ENCODE measurements around the gene KRTAP10-5.
"Not testable (repeated sequence)": the region's sequence is repeated elsewhere in the genome, so short reads cannot be mapped to it uniquely, and the experiment has no call there.

Gene KRTAP10-5

DNA sequence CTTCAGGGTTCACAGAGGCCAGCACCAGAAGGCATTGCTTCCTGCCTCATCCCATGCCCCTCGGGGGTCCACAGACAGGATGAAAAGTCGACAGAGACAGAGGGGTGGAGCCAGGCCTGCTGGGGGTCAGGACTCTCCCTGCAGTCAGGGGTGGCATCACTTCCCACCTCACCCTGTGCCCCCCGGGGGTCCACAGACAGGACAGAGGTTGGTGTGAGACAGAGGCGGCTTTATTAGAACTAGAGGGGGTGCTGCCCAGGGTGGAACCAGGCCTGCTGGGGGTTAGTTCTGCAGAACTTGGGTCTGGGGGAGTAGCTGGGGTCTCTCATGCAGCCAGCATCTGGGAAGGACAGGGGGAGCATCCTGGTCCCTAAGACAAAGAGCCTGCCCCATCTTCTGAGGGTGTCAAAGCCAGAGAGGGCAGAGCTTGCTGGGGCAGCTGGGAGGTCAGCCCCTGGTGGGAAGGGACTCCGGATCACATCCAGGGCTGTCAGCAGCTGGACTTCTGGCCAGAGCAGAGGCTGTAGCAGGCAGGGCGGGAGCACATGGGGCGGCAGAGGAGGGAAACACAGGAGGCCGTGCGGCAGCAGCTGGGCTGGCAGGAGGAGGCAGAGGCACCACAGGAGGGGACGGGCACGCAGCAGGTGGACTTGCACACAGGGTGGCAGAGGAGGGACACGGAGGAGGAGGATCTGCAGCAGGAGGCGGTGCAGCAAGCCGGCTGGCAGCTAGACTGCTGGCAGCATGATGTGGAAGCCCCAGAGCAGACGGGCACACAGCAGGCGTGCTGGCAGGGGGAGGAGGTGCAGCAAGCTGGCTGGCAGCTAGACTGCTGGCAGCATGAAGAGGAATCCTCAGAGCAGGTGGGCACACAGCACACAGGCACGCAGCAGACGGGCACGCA, 10.7 kb upstream of the KRTAP10-5 start:
- not testable (repeated sequence) for DNase-seq (ENCODE audit: low read depth in 2 of 2)

DNA sequence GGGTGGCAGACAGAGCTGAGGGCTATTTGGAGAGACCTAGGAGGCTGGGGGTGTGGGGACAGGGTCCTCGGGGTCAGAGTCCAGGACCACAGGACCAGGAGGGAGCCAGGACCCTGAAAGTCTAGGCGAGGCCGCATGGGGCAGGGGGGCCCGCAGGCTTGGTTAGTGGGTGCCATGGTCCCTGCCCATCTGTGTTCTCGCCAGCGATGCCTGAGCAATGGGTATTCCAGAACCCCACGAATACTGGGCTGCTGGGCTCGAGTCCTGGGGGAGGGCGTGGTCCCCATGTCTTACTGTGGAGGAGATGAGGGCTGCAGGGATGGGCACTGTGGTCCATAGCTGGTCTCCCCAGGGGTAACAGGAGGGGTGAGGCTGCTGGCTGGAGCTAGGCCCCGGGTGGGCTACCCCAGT, 9.9 kb upstream of the KRTAP10-5 start:
- DNase-seq (ENCODE audit: low read depth in 2 of 2): no peak

DNA sequence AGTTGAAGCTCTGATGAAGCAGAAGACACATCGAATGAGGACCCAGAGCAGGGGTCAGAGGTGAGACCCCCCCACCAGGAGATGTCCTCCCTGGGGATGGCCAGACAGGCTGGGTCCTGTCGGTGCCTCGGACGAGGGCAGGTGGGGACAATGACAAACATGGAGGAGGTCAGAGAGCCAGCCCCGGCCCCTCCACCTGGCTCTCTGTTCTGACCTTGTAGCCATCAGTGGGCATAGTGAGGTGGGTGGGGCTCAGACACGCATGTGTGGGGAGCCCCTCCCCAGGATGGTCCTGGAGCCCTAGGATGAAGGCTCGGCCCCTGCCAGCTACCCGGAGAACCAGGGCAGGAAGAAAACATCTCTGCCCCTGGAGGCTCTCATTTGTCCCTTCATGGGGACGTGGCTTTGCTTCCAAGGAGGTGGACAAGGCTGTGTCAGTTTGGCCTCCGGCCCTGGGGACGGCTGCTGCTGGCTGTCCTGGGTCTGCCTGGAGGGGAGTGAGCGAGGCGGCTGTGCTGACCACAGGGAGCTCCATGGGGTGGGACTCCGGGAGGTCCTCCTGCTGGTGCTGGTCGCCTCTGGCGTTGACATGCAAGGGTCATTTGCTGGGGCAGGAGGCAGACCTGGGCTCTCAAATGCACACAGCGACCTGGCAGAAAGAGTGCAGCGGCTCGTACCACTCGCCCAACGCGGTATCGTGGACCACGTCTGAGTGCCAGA, 9.3 kb upstream of the KRTAP10-5 start:
- DNase-seq (ENCODE audit: low read depth in 2 of 2): no peak

DNA sequence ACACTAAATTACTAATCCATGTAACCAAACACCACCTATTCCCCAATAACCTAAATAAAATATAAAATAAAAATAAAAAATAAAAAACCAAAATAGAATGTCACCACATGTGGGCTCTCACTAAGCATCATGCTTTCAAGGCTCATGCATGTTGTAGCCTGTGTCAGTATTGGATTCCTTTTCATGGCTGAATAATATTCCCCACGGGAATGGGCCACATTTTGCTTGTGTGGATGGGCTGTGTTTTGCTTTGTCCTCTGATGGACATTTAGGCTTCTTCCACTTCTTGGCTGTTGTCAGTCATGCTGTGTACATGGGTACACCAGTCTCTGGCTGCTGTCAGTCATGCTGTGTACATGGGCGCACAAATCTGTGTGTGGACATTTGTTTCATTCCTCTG, 8.7 kb upstream of the KRTAP10-5 start:
- DNase-seq (ENCODE audit: low read depth in 2 of 2): no peak

DNA sequence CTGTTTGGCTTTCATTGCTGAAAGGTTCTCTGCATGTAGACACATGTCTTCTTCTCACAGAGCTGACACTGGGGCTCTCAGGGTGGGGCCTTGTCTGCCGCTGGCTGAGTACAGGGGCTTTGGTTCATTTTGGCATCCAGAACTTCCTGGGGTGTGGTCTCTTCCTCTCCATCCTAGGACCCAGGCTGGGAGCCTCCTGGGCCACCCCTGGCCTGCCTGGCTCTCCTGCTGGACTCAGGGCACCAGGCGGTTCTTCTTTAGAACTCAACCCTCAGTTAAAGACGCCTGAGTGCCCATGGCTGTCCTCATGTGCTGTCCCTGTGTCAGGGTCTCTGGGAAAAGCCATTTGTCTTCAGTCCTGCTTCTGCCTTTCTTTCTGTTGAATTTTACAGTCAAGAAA, 5.5 kb upstream of the KRTAP10-5 start:
- no peak for DNase-seq (ENCODE audit: low read depth in 2 of 2)

DNA sequence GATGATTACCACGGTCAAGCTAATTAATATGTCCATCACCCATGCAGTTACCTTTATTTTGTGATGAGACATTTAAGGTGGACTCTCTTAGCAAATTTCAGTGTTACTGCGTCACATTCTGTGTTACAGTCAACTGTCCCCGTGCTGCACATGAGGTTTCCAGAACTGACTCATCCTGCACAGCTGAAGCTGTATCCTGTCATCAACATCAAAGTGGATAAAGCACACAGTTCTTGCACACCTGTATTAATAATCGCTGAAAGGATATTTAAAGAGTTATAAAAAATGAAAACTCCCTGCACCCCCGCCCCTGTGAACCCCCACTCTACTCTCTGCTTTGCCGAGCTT, 3.4 kb upstream of the KRTAP10-5 start:
- DNase-seq (ENCODE audit: low read depth in 2 of 2): no peak

DNA sequence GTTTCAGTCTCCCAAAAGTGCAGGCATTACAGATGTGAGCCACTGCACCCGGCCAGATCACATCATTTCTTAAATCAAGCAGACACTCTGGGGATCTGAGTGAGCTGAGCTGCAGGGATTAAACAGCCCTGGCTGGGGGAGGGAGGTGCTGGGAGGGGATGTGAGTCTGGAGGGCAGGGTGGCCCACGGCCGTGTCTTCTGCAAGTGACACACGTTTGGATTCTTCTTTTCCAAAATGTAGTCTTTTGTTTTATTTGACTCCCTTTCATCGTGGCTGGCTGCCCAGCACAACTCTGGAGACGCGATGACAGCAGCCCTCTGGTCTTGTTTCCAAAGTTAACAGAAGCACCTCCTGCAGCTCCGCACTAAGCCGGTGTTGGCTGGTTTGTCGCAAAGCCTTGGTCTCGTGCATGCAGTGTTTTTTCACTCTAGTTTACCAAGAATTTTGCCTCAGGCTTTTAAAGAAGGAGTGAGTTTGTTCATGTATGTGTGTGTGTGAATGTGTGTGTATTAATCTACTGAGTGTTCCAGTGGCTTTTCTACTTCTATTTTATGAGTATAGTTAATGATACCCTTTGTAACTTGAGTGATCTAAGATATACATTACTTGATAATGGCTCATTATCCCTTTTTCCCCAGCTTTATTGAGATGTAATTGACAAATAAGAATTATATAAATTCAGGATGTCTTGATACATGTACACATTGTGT, 2.8 kb upstream of the KRTAP10-5 start:
- no peak for DNase-seq (ENCODE audit: low read depth in 2 of 2)

DNA sequence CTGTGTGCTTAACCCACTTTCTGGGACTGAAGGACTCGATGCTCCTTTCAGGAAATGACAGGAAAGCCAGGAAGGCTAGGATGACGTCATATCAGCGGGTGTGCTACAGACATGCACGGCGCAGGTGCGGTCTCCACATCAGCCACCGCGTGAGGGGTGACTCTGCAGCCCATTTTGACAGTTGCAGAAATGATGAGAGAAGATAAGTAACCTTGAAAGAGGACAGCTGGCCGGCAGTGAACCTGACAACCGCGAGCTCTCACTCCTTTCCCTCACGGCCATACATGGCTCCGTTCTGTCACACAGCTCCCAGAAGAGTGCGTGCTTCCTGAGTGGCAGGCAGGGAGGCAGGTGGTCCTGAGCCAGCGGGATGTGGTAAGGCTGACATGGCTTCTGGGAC, 1.7 kb upstream of the KRTAP10-5 start:
- DNase-seq (ENCODE audit: low read depth in 2 of 2): no peak

DNA sequence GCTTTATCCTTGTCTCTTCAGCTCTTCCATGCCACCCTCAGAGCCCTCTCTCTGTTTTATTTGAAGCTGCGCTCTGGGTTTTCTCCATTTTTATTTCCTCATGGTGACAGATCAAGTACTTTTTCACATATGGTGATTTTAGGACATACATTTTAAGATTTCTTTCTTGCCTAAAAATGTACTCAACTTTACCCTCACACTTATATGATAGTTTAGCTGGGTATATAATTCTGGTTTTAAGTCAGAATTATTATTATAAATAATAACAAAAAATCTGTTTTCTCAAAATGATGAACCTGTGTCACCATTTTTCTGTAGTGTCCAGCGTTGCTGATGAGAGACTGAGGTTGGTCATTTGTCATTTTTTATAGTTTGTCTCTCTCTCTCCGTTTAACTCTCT, 754 bp upstream of the KRTAP10-5 start:
- no peak for DNase-seq (ENCODE audit: low read depth in 2 of 2)

DNA sequence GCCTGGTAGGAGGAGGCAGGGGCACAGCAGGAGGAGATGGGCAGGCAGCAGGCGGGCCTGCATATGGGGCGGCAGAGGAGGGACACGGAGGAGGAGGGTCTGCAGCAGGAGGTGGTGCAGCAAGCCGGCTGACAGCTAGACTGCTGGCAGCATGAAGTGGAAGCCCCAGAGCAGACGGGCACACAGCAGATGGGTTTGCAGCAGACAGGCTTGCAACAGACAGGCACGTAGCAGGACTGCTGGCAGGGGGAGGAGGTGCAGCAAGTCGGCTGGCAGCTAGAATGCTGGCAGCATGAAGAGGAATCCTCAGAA, 615 bp downstream of the KRTAP10-5 start:
- DNase-seq (ENCODE audit: low read depth in 2 of 2): no peak

DNA sequence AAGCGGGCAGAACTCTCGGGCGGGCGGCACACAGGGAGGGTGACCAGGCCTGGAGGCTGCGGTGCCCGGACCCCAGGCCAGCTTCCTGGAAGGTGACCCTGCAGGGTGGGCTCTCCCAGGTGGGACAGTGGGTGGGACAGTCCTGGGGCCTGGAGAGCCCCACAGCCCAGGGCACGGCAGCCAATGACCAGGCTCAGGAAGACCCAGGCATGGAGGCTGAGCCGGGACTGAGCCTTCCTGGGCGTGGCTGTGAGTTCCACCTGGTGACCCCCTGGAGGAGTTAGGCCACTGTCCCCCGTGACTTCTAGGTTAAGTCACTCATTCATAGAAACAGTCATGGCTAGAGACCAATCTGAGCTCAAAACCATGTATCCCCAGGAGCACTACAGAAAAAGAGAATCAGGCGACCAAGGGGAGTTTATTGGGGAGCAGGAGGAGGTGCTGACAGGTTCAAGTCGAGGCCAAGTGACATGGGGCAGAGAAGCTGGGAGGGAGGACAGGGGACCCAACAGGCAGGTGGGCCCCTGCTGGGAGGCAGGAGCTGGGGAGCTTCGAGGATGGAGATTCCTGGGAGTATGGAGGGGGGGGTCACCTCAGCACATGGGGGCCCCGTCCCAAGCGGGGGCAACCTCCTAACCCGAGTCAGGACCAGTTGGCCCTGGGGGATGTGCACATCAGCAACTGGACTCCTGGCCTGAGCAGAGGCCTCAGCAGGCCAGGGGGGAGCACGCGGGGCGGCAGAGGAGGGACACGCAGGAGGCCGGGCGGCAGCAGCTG, 1.2 kb downstream of the KRTAP10-5 start:
- DNase-seq (ENCODE audit: low read depth in 2 of 2): no peak

DNA sequence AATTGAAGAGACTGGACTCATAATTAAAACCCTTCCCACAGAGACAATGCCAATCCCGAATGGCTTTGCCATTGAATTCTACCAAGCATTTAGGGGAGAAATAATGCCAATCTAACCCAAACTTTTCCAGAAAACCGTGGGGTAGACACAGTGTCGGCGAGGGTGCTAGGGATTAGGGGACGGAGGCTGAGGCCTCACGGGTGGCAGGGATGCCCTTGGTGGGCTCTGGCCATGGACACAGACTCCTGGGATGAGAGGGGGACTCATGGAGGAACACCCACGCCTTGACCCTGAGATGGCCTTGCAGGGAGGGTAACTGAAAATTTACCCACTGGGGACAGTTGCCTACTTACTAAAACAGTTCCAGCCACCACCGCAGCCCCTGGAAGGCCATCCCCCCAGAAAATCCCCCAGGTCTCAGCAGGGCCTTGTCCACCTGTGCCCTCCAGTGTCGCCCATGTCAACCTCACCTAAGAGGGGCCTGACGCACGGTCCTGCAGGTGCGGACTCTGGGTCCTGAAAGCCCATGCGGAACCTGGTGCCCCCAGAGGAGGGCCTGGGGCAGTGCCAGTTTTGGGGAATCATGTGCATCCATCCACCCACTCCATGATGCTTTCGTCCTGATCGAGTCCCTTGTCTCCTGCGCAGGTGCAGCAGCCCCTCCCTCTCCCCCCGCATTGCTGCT, 1.9 kb downstream of the KRTAP10-5 start:
- no peak for DNase-seq (ENCODE audit: low read depth in 2 of 2)

DNA sequence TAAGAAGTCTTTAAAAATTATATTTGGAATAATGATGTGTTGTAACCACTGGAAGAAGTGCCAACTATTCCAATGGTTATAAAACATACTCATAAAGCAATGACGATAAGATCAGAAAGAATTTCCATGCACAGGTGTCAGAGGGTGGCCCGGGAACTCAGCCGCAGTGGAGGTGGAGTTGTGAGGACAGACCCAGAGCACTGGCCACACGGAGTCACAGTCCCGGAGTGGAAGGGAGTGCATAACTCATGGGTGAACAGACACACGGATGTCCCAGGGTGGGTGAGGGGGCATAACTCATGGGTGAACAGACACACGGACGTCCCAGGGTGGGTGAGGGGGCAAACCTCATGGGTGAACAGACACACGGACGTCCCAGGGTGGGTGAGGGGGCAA, 4.4 kb downstream of the KRTAP10-5 start:
- no peak for DNase-seq (ENCODE audit: low read depth in 2 of 2)

DNA sequence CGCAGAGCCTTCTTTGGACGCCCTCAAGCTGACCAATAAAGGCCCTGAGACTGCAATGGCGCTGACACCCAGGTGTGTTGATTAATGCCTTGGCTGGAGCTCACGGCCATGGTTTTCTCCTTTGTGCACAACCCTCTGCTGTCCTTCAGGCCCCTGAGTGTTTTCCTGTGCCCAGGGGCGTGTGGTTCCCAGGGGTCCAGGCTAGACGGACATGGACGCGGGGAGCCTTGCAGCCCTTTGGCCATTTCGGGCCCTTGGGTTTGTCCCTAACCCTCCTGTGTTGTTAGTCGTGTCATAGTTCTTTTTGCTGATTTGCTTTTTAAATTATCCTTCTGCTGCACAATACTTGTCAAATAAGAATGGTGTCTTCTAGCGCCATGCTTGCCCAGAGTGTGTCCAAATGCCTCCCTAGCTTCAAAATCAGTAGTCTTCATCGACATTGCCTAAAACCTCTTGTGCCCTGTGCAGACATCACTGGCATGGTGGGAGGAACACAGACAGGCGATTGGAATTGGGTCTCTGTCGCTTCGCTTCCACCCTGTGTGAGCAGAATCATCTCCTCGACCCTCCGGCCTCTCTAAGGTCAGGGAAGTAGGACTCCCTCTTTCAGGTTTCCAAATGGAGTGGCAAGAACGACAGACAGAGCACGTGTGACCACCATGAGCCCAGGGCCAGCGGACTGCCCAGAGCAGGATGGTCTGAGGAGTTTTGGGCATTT, 4.9 kb downstream of the KRTAP10-5 start:
- DNase-seq (ENCODE audit: low read depth in 2 of 2): no peak

DNA sequence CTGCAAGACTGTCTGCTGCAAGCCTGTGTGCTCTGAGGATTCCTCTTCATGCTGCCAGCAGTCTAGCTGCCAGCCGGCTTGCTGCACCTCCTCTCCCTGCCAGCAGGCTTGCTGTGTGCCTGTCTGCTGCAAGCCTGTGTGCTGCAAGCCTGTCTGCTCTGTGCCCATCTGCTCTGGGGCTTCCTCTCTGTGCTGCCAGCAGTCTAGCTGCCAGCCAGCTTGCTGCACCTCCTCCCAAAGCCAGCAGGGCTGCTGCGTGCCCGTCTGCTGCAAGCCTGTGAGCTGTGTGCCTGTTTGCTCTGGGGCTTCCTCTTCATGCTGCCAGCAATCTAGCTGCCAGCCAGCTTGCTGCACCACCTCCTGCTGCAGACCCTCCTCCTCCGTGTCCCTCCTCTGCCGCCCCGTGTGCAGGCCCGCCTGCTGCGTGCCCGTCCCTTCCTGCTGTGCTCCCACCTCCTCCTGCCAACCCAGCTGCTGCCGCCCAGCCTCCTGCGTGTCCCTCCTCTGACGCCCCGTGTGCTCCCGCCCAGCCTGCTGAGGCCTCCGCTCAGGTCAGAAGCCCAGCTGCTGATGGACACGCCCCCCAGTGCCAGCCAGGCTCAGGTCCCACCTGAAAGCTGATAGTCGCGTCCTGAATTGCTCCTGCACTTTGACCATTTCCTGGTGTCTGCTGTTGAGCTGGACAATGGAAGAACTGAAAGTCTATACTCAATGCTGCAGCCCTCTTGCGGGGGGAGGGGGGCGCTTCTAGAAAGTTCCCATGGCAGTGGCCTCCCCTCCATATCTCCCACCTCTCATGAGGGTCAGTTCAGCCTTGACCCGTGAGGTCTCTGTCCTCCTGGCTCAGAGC, 5.7 kb downstream of the KRTAP10-5 start:
- no peak for DNase-seq (ENCODE audit: low read depth in 2 of 2)

DNA sequence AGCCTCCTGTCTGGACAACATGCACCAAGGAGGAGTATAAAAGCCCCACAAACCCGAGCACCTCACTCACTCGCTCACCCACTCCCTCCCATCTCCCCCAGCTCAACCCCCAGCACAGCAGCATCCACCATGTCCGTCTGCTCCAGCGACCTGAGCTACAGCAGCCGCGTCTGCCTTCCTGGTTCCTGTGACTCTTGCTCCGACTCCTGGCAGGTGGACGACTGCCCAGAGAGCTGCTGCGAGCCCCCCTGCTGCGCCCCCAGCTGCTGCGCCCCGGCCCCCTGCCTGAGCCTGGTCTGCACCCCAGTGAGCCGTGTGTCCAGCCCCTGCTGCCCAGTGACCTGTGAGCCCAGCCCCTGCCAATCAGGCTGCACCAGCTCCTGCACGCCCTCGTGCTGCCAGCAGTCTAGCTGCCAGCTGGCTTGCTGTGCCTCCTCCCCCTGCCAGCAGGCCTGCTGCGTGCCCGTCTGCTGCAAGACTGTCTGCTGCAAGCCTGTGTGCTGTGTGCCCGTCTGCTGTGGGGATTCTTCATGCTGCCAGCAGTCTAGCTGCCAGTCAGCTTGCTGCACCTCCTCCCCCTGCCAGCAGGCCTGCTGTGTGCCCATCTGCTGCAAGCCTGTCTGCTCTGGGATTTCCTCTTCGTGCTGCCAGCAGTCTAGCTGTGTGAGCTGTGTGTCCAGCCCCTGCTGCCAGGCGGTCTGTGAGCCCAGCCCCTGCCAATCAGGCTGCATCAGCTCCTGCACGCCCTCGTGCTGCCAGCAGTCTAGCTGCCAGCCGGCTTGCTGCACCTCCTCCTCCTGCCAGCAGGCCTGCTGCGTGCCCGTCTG, 6.6 kb downstream of the KRTAP10-5 start, which contains the start of gene KRTAP10-4:
TSS of gene KRTAP10-4 (plus strand) at position 100 of the 827 bp plus-strand sequence. CDS start at position 130, 30 bp downstream.
- DNase-seq (ENCODE audit: low read depth in 2 of 2): not testable (repeated sequence)

DNA sequence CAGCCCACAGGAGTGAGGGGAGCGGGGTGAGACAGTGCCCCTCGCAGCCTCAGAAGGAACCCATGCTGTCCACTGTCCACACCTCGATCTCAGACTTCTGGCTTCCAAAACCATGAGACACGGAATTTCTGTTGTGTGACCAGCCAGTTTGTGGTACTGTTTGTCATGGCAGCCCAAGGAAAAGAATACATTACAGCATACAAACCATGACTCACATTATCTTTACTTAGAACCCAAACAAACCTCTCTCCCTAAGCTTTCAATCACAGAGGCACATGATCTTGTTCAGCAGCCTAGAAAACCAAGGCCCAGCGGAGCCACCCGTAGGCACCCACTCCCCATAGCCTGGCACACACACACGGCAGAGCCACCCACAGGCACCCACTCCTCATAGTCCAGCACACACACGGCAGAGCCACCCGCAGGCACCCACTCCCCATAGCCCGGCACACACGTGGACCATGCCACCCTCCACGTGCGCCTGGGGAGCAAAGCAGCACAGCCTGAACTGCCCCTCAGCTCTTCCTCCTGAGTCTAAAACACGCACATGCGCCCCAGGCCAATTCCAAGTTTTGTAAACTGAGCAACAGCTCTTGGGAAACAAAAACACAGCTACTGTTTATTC, 7.3 kb downstream of the KRTAP10-5 start:
- no peak for DNase-seq (ENCODE audit: low read depth in 2 of 2)
